GM12864 (cell line): ENCODE data around the gene NAP1L4.
"Not testable (repeated sequence)": the region's sequence is repeated elsewhere in the genome, so short reads cannot be mapped to it uniquely, and the experiment has no call there.

Source experiments
- DNase-seq: peaks from one replicate; pipeline ENCODE4 v3.0.0-alpha.2; 2011; ENCODE audit warnings: low read depth
- H3K4me3 ChIP-seq: 2 replicates; pipeline ENCODE4 v1.5.1; 2011; ENCODE audit warnings: mild to moderate bottlenecking, low read depth, low read length, control low read depth
- TF ChIP-seq, protein P1 (sequence below): IDR thresholded peaks from 2 replicates; pipeline ENCODE4 v1.5.1; 2011; ENCODE audit warnings: low read depth, mild to moderate bottlenecking, moderate library complexity, low read length, control low read depth, inconsistent platforms; ENCODE audit errors: missing control alignments

The NAP1L4 gene

DNA sequence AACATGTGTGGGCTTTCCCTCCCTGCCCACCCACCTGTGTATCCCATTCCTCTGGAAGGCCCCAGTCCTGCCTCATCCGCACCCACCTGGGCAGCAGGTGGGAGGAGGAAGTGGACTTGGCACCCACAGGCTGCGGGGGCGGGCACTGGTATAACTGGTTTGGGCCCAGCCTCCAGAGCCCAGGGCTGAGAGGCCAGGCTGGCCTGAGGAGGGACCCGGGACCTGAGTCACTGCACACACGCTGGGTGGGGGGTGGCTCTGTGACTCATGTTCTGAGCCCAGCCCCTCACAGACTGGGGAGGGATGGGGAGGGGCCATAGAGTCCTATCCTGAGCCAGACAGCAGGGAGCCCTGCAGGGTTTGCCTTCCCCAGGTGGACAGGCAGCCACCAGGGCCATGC lies 79.6 kb downstream of the NAP1L4 start:
- H3K4me3 ChIP-seq = no peak overlapping the region
- no peak for DNase-seq
- TF ChIP-seq, protein P1, sequence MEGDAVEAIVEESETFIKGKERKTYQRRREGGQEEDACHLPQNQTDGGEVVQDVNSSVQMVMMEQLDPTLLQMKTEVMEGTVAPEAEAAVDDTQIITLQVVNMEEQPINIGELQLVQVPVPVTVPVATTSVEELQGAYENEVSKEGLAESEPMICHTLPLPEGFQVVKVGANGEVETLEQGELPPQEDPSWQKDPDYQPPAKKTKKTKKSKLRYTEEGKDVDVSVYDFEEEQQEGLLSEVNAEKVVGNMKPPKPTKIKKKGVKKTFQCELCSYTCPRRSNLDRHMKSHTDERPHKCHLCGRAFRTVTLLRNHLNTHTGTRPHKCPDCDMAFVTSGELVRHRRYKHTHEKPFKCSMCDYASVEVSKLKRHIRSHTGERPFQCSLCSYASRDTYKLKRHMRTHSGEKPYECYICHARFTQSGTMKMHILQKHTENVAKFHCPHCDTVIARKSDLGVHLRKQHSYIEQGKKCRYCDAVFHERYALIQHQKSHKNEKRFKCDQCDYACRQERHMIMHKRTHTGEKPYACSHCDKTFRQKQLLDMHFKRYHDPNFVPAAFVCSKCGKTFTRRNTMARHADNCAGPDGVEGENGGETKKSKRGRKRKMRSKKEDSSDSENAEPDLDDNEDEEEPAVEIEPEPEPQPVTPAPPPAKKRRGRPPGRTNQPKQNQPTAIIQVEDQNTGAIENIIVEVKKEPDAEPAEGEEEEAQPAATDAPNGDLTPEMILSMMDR = no peak

DNA sequence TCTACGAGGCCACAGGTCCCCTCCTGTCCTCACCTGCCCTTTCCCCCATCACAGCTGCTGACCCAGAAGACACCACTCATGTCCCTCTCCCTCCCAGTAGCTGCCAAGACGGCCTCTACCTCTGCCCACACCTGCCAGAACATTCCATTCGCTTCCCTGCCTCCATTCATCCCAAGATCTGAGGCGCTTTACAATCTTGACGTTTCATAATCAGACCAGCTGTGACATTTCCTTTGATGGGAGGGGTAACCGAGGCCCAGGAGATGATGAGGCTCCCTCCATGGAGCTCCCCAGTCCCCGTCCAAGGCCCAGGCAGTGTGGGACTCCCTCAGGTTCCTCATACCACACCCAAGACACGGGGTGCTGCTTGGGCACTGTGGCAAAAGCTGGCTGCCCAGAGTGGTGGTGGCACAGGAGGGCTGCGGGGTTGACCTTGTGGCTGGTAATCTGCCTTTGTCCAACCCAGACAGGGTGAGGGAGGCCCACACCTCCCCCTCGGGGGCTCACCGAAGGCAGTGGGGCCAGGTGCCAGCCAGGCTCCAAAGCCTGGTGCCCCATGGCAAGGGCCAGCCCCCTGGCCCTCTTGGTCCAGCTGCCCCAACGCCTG lies 80.2 kb downstream of the NAP1L4 start:
- TF ChIP-seq, protein P1 = no peak
- no peak overlapping the region for H3K4me3 ChIP-seq
- no peak for DNase-seq

DNA sequence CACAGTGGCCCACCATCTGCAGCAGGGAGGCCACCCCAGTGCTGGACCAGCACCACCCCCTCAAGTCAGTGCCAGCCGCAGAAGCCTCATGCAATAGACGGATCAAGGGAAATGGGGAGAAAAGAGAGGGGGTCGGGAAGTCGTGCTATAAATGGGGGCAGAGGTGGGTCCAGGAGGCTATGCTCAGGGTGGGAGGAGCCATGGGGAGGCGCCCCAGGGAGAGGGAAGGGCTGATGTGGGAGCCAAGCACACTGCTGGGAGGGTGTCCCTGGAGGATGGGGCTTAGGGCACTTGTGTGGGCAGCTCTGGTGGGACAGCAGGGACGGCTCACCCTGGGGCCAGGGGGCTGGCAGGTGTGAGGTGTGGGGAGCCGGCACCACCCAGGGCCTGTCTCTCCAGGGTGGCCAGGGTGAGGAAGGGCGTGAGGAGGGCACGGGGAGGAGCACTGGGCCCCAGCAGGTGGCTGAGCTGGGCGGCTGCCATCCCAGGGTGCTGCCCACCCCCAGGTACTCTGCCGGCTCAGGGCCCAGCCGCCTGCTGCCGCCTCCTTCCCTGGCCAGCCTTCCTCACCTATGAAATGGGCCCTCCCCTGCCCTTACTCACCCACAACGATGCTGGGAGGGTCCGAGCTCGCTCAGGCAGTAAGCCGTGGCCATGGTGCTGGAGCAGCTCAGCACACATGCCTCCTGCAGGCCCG lies 80.9 kb downstream of the NAP1L4 start:
- no peak overlapping the region for H3K4me3 ChIP-seq
- no peak for DNase-seq
- TF ChIP-seq, protein P1 = no peak

DNA sequence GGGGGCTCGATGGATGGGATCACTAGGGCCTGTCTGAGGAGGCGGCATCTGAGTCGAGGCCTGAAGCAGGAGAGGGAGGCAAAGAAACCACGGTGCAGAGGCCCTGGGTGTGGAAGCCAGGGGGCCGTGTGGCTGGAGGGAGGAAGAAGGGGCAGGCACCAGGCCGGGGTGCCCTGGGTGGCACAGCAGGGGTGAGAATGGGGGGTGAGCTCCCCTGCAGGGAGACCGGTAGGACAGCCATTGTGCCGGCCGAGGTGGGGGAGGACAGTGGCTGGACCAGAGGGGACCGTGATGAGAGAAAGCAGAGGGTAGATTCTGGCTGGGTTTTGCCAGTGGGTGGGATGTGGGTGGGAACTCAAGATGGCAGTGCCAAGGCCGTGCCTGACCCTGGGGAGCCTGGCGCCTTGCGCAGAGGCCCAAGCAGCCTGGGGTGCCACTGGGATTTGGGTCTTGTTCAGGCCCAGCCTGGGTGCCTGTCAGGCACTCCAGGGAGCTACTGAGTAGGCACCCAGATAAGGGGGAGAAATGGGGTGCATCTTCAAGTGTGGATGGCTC lies 81.7 kb downstream of the NAP1L4 start:
- no peak for DNase-seq
- TF ChIP-seq, protein P1 = no peak
- no peak overlapping the region for H3K4me3 ChIP-seq

DNA sequence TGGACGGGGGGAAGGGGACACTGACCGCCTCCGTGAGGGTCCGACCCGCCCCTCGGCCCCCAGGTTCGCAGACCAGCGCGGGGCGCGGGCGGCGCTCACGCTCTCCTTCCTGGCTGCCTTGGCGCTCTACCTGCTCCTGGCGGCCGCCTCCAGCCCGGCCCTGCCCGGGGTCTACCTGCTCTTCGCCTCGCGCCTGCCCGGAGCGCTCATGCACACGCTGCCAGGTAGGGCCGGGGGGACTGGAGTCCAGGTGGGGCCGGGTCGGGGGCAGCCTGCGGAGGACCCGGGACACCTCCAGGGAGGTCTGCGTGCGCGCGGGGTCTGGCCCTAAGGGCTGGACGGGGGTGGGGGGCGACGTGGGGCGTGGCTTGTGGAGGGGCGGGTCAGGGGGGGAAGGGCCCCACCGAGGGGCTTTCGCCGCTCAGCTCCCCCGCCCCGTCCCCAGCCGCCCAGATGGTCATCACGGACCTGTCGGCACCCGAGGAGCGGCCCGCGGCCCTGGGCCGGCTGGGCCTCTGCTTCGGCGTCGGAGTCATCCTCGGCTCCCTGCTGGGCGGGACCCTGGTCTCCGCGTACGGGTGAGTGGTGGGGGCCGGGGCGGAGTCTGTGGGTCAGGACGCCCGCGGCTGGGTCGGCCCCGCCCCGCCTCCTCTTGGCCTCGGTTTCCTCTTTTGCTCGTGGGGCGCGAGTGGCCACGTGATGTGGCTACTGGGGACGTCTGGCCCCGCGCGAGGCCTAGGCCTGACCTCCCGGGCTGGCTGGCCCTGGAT lies 82.8 kb downstream of the NAP1L4 start:
- no peak for DNase-seq
- TF ChIP-seq, protein P1 = no peak
- H3K4me3 ChIP-seq = no peak overlapping the region

DNA sequence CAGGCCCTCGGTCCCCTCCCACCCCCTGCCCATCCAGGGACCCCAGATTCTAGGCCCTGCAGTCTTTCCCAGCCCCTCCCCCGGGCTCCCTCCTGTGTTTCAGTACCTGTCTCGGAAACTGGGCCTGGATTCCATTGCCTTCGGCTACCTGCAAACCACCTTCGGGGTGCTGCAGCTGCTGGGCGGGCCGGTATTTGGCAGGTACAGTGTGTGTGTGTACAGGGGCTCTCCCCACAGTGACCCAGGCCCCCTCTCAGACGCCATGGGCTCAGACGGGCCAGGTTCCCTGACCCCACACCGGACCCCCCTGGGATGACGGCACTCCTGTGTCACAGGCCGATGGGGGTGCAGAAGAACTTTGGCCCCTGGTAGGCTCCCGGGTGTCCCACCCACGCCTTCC lies 84.0 kb downstream of the NAP1L4 start:
- no peak overlapping the region for H3K4me3 ChIP-seq
- DNase-seq = no peak
- TF ChIP-seq, protein P1 = no peak

DNA sequence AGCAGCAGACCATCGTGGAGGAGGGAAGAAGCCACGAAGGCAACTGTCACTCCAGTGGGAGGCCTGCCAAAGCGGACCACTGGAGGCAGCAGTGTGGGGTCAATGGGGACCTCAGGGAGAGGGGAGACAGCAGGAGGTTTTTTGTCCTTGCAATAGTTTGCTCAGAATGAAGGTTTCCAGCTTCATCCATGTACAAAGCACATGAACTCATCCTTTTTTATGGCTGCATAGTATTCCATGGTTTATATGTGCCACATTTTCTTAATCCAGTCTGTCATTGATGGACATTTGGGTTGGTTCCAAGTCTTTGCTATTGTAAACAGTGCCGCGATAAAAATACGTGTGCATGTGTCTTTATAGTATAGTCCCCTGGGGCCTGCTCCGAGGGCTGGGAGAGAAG lies 86.8 kb downstream of the NAP1L4 start:
- DNase-seq, H3K4me3 ChIP-seq: not testable (repeated sequence)
